H1 (cell line): ENCODE data around the gene TMEM154. TPM values are rescaled to one million over a fixed set of nuclear protein-coding genes. Genes with fewer than 3 reads are reported as not detected.

Experiments used
- CTCF ChIA-PET: fragments of 300-600 bp; sonication (Branson Sonifier 250); formaldehyde crosslinking; loops from one replicate; lab custom pipeline; 2021; ENCODE audit not compliant: partially characterized antibody; lab: Charles Lee
- POLR2A ChIA-PET: fragments of 300-600 bp; sonication (Branson Sonifier 250); formaldehyde crosslinking; loops from one replicate; lab custom pipeline; 2021; ENCODE audit warnings: inconsistent platforms; ENCODE audit not compliant: partially characterized antibody; lab: Charles Lee
- DNase-seq, 2 experiments: peaks; one replicate each; pipeline versions ENCODE4 v3.0.0 to v3.0.0-alpha.2; 2010 to 2022; ENCODE audit warnings: low spot score in 2 of 2, low read depth in 1 of 2, mixed read lengths in 1 of 2
- FAIRE-seq: peaks from 2 replicates; lab custom pipeline; 2011; peaks lifted over from hg19 to GRCh38; lab: Jason Lieb, UNC
- H2AFZ ChIP-seq: 2 replicates; pipeline ENCODE4 v1.8.1; 2012; ENCODE audit warnings: low read length, inconsistent platforms
- H2AK5ac ChIP-seq: 2 replicates; pipeline ENCODE4 v1.6.1; 2013; ENCODE audit warnings: low read depth, low read length
- H2BK120ac ChIP-seq: replicated peaks from 2 replicates; pipeline ENCODE3; 2013; ENCODE audit warnings: low read depth, low read length, inconsistent platforms
- H2BK12ac ChIP-seq: 2 replicates; pipeline ENCODE4 v1.6.1; 2013; ENCODE audit warnings: low read depth, low read length
- H2BK15ac ChIP-seq: 2 replicates; pipeline ENCODE4 v1.6.1; 2013; ENCODE audit warnings: low read length
- H2BK20ac ChIP-seq: 2 replicates; pipeline ENCODE4 v1.6.1; 2013; ENCODE audit warnings: low read length
- H2BK5ac ChIP-seq: 2 replicates; pipeline ENCODE4 v1.6.1; 2013; ENCODE audit warnings: low read depth, low read length
- H3K14ac ChIP-seq: 2 replicates; pipeline ENCODE4 v1.6.1; 2013; ENCODE audit warnings: inconsistent platforms; ENCODE audit not compliant: insufficient read length
- H3K18ac ChIP-seq: 2 replicates; pipeline ENCODE4 v1.6.1; 2013; ENCODE audit warnings: low read length; ENCODE audit errors: extremely low read depth
- H3K23ac ChIP-seq: 2 replicates; pipeline ENCODE4 v1.6.1; 2013; ENCODE audit warnings: inconsistent platforms; ENCODE audit not compliant: insufficient read length
- H3K23me2 ChIP-seq: 2 replicates; pipeline ENCODE4 v1.6.1; 2013; ENCODE audit warnings: low read depth, low read length
- H3K27ac ChIP-seq: 2 replicates; pipeline ENCODE4 v1.6.1; 2011; ENCODE audit warnings: low read depth, low read length, inconsistent platforms
- H3K27me3 ChIP-seq, 4 experiments: replicated peaks in 1 of 4; 1 replicate in 1 of 4; 2 replicates in 3 of 4; pipeline versions ENCODE4 v1.6.1 to v1.8.1; 2011 to 2013; ENCODE audit warnings: low read length in 3 of 4, mild to moderate bottlenecking in 3 of 4, inconsistent platforms in 2 of 4, mixed read lengths in 2 of 4, moderate library complexity in 1 of 4; ENCODE audit not compliant: control insufficient read depth in 3 of 4, insufficient read depth in 3 of 4; ENCODE audit errors: extremely low read depth in 1 of 4
- H3K36me3 ChIP-seq, 4 experiments: 2 replicates each; pipeline versions ENCODE4 v1.6.1 to v1.8.1; 2011 to 2013; ENCODE audit warnings: mild to moderate bottlenecking in 4 of 4, low read length in 3 of 4, moderate library complexity in 2 of 4, control low read depth in 1 of 4, inconsistent platforms in 1 of 4; ENCODE audit not compliant: insufficient read depth in 4 of 4, control insufficient read depth in 2 of 4
- H3K4ac ChIP-seq: replicated peaks from 2 replicates; pipeline ENCODE3; 2013; ENCODE audit warnings: low read length, low read depth, mixed read lengths, inconsistent platforms; ENCODE audit not compliant: insufficient read length
- H3K4me1 ChIP-seq, 4 experiments: replicated peaks in 1 of 4; 1 replicate in 1 of 4; 2 replicates in 3 of 4; pipeline versions ENCODE4 v1.6.1 to v1.8.1; 2011 to 2013; ENCODE audit warnings: low read length in 3 of 4, inconsistent platforms in 2 of 4, mixed read lengths in 1 of 4; ENCODE audit not compliant: insufficient read depth in 4 of 4, control insufficient read depth in 3 of 4
- H3K4me2 ChIP-seq, 2 experiments: 2 replicates each; pipeline versions ENCODE4 v1.6.1 to v1.8.1; 2011 to 2013; ENCODE audit warnings: low read depth in 2 of 2, low read length in 2 of 2, control low read depth in 1 of 2, inconsistent platforms in 1 of 2, mild to moderate bottlenecking in 1 of 2; ENCODE audit not compliant: insufficient read depth in 1 of 2
- H3K4me3 ChIP-seq, 4 experiments: fragments of 200-600, 300-600 bp in 1 of 4; sonication (generic), shearing (Covaris generic), sonication (Bioruptor Twin) in 1 of 4; 2 replicates each; pipeline versions ENCODE4 v1.5.1 to v1.8.1; 2011 to 2016; ENCODE audit warnings: low read length in 4 of 4, low read depth in 3 of 4, control low read depth in 2 of 4, inconsistent platforms in 2 of 4, mild to moderate bottlenecking in 2 of 4, mixed read lengths in 1 of 4, moderate library complexity in 1 of 4; ENCODE audit not compliant: insufficient read depth in 2 of 4; ENCODE audit errors: extremely low read depth in 1 of 4
- H3K56ac ChIP-seq: replicated peaks from 2 replicates; pipeline ENCODE3; 2013; ENCODE audit warnings: low read depth, mild to moderate bottlenecking, mixed read lengths, low read length, inconsistent platforms; ENCODE audit not compliant: insufficient read length
- H3K79me1 ChIP-seq: 2 replicates; pipeline ENCODE4 v1.6.1; 2013; ENCODE audit warnings: low read depth, low read length, control low read depth
- H3K79me2 ChIP-seq, 2 experiments: 2 replicates each; pipeline versions ENCODE4 v1.6.1 to v1.8.1; 2012 to 2013; ENCODE audit warnings: low read length in 2 of 2, mild to moderate bottlenecking in 2 of 2, inconsistent platforms in 1 of 2; ENCODE audit not compliant: insufficient read depth in 2 of 2, control insufficient read depth in 1 of 2
- H3K9ac ChIP-seq, 4 experiments: replicated peaks in 1 of 4; 1 replicate in 1 of 4; 2 replicates in 3 of 4; pipeline versions ENCODE4 v1.6.1 to v1.8.1; 2011 to 2013; ENCODE audit warnings: low read depth in 3 of 4, low read length in 3 of 4, control low read depth in 2 of 4, mild to moderate bottlenecking in 2 of 4, moderate library complexity in 2 of 4, inconsistent platforms in 1 of 4; ENCODE audit errors: extremely low read depth in 1 of 4
- H3K9me3 ChIP-seq, 2 experiments: 2 replicates each; pipeline versions ENCODE4 v1.6.1 to v1.8.1; 2012 to 2013; ENCODE audit warnings: mild to moderate bottlenecking in 2 of 2, moderate library complexity in 2 of 2, control low read depth in 1 of 2, inconsistent platforms in 1 of 2, low read depth in 1 of 2, low read length in 1 of 2, mixed read lengths in 1 of 2; ENCODE audit not compliant: insufficient read depth in 2 of 2
- H4K20me1 ChIP-seq, 2 experiments: replicated peaks in 1 of 2; 2 replicates each; pipeline versions ENCODE3 to v1.8.1; 2011 to 2013; ENCODE audit warnings: inconsistent platforms in 2 of 2, low read length in 2 of 2, mild to moderate bottlenecking in 1 of 2; ENCODE audit not compliant: insufficient read depth in 2 of 2, control insufficient read depth in 1 of 2
- H4K5ac ChIP-seq: 2 replicates; pipeline ENCODE4 v1.6.1; 2013; ENCODE audit warnings: low read length, low read depth, mixed read lengths, inconsistent platforms; ENCODE audit not compliant: insufficient read length
- H4K8ac ChIP-seq: 2 replicates; pipeline ENCODE4 v1.8.0; 2013; ENCODE audit warnings: mild to moderate bottlenecking, moderate library complexity, low read length, inconsistent platforms; ENCODE audit not compliant: insufficient read depth; ENCODE audit errors: extremely low read depth
- H4K91ac ChIP-seq: replicated peaks from 2 replicates; pipeline ENCODE3; 2013; ENCODE audit warnings: low read length, mixed read lengths, inconsistent platforms; ENCODE audit not compliant: insufficient read length
- CEBPB ChIP-seq: IDR thresholded peaks from 2 replicates; pipeline ENCODE4 v1.6.1; 2012; ENCODE audit warnings: low read depth, low read length
- SIRT6 ChIP-seq: IDR thresholded peaks from one replicate; pipeline ENCODE4 v1.7.1; 2012; ENCODE audit warnings: low read length, inconsistent platforms
- TCF12 ChIP-seq: IDR thresholded peaks from 2 replicates; pipeline ENCODE4 v1.6.1; 2011; ENCODE audit warnings: low read depth, mild to moderate bottlenecking, low read length
- WGBS, 2 experiments: shearing (Covaris generic) in 1 of 2; methylation state at CpG; one replicate each; pipeline versions ENCODE4 v1.1.6 to v1.1.7; 2013 to 2015; ENCODE audit warnings: low lambda C conversion rate in 2 of 2, mixed read lengths in 2 of 2, inconsistent platforms in 1 of 2, low coverage in 1 of 2, missing lambda C conversion rate in 1 of 2; ENCODE audit not compliant: insufficient replicate concordance in 2 of 2, insufficient coverage in 1 of 2, insufficient read length in 1 of 2; ENCODE audit errors: extremely low coverage in 1 of 2, missing lambda C conversion rate in 1 of 2; 5-methylcytosine and 5-hydroxymethylcytosine counted together
- polyA plus RNA-seq, 7 experiments: library from polyadenylated mRNA; depleted of rRNA in 3 of 7; stranded (reverse) in 5 of 7; unstranded in 2 of 7; fragments of >200 nt in 5 of 7; fragments of 200-250 nt in 2 of 7; gene quantifications; 1 replicate in 5 of 7; 2 replicates in 1 of 7; 4 replicates in 1 of 7; pipeline versions ENCODE4 v1.2.1 to v1.2.3, GENCODE V29; 2011 to 2013; ENCODE audit warnings: missing spikeins in 2 of 7, mixed read lengths in 2 of 7
- total RNA-seq: library from RNA; stranded (reverse); fragmentation: NEBNext Ultra II Directional; extraction: Animal tissue kit (Norgen Biotek cat#: 25700); gene quantifications from 2 replicates; pipeline ENCODE4 v1.2.1, GENCODE V29; 2021

TMEM154 gene
- total and polyA plus RNA-seq, 2 of the 8 experiments (the other 6 are each of a cell fraction or from before 2014, with no cell fraction given) = 0.33 to 1.2 TPM

DNA sequence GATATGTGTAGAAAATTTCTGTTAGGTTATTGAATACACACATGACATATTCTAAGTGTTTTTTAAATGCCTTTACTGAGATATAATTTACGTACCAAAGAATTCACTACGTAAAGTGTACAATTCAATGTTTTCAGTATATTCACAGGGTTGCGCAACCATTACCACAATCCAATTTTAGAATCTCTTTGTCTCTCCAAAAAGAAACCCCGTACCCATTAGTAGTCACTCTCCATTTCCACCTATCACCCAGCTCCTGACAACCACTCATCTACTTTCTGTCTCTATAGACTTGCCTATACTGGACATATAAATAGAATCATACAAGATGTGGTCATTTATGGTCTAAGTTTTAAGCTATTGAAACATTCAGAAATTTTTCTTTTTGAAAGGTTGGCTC is 90.9 kb downstream of the TMEM154 start:
- Histone ChIP-seq H3K4me1 (peaks cover 0 to 2% (median 0%) of the 10 kb centered on the region in 4 experiments; a peak in 2 of 7 replicates), H2BK12ac (no peak overlapping the region), H4K91ac (no peak overlapping the region), H2BK20ac (no peak overlapping the region), H2BK15ac (no peak overlapping the region), H2BK120ac (no peak overlapping the region), H3K56ac (no peak overlapping the region), H4K8ac (no peak overlapping the region), H3K23me2 (no peaks in the 10 kb centered on the region), H4K20me1 (no peaks in the 10 kb centered on the region), H3K27me3 (no peaks in the 10 kb centered on the region; a peak in 1 of 7 replicates), H2AFZ (no peak overlapping the region), H3K79me2 (no peaks in the 10 kb centered on the region), H3K27ac (no peak overlapping the region), H4K5ac (no peak overlapping the region), H2BK5ac (no peak overlapping the region), H2AK5ac (no peak overlapping the region), H3K9ac (no peak overlapping the region), H3K18ac (no peak overlapping the region), H3K4ac (no peak overlapping the region), H3K79me1 (no peaks in the 10 kb centered on the region), H3K23ac (no peak overlapping the region), H3K4me3 (no peak overlapping the region), H3K4me2 (no peak overlapping the region), H3K9me3 (peaks cover 0 to 2% of the 10 kb centered on the region in 2 experiments; a peak in 1 of 4 replicates), H3K36me3 (no peaks in the 10 kb centered on the region), H3K14ac (no peak overlapping the region)
- 91% methylated on average over 4 of the region's 4 CpGs; no CpG with 5 or more reads in 1 of the 2 experiments for WGBS, 2 experiments
- ChIA-PET CTCF (interaction anchor here (1.2 to 3.1 kb wide), 3 partner anchors 9 to 51 kb away, joined by 3 to 23 read pairs (median 5); no protein-coding TSS in a partner anchor), POLR2A (no interaction called here)
- TF ChIP-seq SIRT6 (no peak), CEBPB (peak; percentile 92; the same call in 1 of the 2 replicates), TCF12 (no peak)
- DNase-seq (no peak), FAIRE-seq (no peak)
